GM18508 (cell line): Measurements from ENCODE around the gene RNF212.

Experiments used
- ATAC-seq: cut with Tn5 transposase; IDR thresholded peaks from one replicate; pipeline ENCODE4 v1.9.1; 2021; ENCODE audit warnings: moderate number of reproducible peaks; ENCODE audit not compliant: insufficient read depth, unreplicated experiment

The RNF212 gene

DNA sequence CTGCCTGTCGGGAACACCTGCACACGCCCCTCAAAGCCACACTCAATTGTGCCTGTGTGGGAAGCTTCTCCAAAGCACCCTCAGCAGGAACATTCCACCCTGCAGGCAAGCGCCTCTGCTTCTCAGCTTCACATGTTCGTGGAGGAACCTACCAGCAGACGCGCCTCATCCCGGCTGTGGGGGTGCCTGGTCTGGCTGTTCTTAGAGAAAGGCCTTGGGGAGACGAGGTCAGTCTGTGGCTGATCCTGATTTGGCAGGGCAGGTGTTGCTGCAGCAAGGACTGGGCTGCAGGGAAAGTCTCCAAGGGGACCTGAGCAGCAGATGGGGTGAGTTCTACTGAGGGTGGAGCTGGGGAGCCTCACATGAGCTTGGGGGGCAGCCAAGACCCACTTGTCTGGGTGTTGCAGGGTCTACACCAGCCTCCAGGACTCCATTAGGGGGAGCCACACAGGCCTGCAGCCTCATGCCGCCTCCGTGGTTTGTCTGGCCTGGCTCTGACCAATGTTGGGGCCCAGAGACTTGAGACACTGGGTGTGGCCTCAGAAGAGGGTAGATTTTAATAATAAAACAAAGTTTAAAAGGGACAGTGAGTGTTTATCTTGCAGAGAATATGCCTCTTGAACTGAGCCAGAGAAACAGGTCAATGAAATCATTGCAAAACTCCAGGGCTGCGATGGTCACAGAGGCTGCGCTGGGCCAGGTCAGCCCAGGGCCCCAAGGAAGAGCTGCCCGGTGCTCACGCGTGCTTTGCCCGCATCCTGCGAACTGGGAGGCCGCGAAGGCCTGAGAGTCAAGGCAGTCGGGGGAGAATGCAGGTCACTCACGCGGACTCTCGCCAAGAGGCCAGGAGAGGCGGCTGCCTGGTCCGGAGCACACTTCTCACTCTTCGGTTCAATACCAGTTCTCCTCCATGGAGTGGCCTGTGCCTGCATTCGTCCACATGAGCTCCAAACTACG lies 21.1 kb downstream of the RNF212 start:
- ATAC-seq, result no peak

DNA sequence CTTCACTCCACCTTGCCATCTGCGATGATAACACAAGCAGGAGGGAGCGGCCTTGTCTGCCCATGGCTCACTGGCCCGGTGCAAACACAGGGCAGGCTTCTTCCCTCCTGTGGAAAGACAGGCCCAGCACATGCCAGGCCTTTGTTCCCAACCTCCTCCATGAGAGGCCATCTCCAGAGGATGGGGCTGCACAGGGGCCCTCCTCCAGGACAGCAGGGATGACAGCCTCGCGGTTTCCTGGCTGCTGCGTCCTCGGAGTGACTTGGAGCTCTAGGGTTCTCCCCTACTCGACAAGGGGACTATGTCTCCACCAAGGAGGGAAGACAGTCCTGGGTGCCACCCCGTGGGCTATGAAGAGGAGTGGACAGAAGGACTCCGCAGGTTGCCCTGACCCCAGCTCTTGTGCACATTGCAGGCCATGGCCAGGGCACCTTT lies 21.8 kb downstream of the RNF212 start:
- ATAC-seq, result no peak

DNA sequence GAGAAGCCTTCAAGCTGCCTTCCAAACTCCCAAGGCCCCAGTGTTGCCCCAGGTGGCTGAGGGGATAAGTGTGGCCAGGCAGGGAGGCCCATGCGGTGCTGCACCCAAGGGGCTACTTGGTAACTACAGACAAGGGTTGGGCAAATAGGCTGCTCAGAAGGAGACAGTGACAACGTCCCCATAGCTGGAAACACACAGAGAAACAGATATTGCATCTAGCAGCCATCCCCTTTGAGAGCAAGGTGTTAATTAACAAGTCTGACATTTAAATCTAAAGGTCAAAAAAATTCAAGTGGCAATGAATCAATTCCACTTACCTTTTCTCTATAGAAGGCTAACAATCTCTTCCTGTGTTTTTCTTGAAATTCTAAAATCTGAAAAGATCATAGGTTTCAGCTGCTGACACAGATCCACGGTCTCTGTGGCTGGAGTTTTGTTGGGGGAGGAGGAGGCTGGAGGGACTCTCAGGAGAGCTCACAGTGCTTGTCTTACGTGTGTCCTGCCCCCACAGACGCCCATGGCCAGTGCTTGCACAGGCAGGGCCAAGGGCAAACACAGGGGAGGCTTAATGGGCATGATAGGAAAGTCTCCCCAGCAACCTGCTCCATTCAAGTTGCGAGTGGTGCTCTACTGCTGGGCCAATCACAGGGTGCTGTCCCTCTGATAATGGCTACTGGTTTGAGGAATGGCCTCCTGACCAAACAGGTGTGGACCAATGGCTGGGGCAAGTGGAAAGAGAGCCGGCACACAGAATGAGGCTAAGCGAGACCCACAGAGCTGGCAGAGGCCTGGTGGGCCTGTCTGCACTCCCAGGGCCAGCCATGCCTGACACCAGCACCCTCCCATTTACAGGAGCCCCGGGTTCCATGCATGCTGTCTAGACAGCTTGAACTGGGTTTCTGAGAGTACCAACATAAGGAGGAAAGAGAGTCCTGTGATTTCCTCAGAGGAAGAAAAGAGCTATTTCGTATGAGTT lies 22.6 kb downstream of the RNF212 start:
- no peak for ATAC-seq

DNA sequence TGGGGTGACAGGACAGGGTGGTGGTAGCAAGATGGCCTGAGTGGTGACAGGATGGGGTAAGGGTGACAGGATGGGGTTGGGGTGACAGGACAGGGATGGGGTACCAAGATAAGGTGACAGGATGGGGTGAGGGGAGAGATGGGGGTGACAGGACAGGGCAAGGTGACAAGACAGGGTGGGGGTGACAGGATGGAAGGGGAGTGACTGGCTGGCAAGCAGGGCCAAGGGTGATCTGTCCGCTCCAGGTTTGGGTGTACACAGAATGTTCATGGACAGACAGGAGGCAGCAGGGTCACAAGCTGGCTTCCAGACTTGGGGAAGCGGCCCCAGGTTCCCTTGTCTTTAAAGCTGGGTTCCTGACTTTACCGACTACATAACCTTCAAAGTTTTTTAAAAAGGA lies 23.3 kb downstream of the RNF212 start:
- no peak for ATAC-seq

DNA sequence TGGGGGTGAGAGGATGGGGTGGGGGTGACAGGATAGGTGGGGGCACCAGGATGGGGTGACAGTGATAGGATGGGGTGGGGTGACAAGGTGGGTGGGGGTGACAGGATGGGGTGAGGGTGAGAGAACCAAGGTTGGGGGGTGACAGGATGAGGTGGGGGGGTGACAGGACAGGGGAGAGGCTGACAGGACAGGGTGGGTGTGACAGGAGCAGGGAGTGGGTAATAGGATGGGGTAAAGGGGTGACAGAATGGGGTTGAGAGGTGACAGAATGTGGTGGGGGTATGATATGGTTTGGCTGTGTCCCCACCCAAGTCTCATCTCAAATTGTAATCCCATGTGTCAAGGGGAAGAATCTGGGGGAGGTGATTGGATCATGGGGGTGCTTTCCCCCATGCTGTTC lies 26.0 kb downstream of the RNF212 start:
- ATAC-seq, result no peak

DNA sequence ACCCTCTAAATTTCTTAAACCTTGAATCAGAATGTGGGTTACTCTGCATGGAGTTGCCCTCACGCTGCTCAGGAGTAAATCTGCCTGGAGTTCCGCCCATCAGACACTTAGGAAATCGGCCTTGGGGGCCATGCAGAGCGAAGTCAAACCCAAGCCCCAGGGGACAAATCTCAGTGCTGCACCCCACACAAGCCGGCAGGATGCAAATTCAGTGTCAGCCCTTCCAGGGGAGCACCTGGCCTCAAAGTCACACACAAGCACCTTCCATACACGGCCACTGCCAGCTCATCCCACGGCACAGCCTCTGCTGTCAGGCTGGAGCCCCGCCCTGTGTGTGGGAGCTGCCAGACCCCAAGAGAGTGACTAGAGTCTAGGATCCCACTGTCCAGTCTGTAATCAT lies 27.4 kb downstream of the RNF212 start:
- no peak for ATAC-seq

DNA sequence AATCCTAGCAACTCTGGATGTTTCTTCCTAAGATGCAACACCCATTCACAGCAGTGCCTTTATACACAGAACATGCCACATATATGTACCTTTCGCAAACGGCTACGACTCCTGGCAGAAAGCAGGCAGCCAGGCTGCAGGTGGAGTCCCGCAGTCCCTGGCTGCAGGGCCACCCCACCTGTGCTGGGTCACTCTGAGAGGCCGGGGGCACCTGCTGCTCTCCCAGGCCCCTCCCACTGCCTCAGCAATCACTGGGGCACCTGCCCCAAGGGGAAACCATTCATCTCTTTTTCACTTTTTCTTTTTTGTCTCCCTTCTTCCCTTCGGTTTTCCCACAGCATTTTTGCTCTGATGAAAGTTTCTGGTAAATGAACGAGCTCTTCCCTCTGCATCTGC lies 28.0 kb downstream of the RNF212 start:
- ATAC-seq, result no peak

DNA sequence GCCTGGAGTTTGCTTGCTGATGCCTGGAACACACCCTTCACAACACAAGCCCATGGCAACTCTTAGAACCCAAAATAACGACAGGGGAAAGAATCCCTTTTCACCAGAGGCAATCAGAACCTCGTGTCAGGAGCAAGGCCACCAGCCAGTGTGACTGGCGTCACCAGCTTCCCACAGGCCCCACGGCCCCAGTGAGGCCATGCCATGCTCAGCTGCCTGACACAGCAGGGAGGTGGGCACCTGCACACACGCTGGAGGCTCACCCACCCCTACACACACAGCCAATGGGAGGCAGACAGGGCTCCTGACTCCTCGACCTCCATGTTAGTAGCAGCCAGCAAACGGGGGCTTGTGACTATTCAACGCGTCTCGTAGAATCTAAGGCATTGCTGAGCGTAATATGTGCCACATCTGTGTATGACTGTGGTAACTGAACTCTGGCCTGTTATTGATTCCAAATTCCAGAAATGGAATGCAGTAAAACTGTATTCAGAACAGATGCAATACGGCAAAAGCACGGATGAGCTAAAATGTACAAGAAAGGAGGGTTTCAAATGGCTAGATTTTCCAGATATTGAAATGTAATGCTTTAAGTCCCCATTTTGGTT lies 28.5 kb downstream of the RNF212 start:
- no peak for ATAC-seq

DNA sequence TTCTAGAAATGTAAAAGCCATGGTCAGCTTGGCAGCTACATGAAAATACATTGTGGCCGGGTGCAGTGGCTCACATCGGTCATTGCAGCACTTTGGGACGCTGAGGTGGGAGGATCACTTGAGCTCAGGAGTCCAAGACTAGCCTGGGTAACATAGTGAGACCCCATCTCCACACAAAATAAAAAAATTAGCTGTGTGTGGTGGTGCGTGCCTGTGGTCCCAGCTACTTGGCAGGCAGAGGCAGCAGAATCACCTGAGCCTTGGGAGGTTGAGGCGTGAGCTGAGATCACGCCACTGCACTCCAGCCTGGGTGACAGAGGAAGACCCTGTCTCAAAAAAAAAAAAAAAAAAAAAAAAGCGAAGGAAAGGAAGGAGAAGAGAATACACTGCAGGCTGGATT lies 29.0 kb downstream of the RNF212 start:
- no peak for ATAC-seq

DNA sequence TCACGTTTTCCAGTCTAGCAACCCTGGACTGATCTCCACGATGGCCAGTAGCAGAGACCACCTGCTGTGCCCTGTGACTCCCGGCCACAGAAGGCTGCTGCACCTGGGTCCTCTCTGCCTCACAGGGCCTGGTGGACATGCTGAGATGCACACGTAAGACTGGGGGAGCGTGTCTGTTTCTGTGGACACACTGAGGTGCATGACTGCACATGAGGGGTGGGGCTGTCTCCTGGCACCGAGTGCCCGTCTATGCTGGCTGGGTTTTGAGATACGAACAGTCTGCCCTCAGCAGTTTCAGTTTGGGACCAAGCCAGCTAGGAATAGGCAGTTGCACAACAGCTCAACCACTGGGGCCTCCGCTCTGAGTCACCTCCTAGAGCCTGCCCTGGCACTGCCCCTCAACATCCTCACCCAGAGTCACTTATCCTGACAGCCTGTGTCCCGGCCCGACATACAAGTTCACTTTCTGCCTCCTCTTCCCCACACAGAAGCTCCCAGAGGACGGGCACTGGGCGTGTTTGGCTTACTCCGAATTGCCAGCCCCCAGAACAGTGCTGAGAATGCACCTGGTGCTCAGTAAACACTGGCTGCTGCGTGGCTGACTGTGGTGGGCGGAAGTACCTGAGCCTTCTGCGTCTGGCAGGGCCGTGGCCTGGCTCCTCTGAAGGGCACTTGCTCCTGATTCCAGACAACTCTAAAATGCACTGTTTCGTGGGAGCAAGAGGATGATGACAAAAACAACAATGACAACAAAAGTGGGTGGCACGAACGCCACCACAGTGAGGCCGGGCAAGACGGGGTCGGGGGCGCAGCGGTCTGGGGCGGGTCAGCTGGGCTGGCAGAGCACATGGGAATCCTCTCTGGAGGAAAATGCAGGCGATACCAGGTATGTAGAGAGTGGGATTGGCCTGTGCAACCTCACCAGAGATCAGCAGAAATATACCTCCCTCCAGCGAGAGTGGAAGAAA lies 30.9 kb downstream of the RNF212 start:
- ATAC-seq, result no peak

DNA sequence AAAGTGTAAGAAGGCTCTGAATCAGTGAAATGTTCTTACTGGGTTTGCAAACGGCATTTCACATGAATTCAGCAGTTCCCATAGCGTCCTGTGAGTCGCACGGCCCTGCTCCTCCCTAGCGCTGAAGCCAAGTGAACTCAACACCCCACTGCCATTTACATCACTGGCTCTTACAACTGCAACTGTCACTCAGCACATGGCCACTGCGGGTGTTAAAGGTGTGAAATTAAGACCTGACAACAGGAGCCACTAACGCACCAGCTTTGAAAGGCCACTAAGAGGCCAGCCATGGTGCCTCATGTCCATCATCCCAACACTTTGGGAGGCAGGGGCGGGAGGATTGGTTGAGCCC lies 31.7 kb downstream of the RNF212 start:
- ATAC-seq, result no peak

DNA sequence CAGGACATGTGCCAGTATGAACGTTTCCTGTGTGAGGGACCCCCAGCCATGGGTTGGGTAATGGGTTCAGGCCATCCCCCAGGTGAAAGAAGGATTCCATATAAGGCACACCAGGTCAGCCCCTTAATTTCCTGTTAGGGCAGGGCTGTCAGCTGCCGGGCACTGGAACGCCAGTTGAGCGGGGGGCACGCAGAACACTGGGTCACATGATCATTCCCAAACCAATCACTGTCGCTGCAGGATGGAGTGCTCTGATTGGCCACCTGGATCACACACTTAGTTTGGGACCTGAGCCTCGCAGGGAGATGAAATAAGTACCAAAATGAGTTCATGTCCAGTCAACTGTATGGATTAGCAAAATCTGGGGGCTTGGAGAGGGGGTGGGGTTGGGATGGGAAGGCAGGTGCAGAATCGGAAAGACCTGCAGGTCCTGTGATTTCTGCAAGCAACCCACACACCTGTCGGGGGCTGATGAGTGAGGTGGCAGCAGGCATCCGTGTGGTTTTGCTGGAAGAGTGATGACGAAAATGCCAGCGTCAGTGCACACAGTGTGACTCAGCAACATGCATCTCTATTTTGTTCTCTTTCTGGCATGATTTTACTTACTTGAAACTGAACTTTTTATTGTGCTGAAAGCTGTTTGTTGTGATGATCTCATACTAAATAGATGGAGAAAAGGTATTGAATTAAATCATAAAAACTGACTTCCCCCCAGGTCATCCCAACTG lies 32.2 kb downstream of the RNF212 start:
- no peak for ATAC-seq

DNA sequence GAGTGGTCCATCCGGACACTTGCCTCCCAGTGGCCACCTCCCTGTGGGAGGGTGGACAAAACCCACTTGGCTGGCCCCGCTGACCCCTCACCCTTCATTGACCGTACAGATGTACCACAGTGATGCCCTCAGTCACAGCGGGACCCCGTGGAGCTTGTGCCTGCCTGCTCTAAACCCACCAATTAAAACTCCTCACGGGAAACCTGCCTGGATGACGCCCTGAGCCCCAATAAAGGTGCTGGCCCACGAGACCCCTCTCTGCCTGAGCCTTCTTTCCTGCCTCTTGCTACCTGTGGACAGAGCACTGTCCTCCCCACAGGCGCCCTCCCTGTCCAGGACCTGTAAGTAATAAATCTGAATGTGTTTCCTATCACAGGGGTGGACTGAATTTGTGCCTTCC lies 32.9 kb downstream of the RNF212 start:
- ATAC-seq, result no peak

DNA sequence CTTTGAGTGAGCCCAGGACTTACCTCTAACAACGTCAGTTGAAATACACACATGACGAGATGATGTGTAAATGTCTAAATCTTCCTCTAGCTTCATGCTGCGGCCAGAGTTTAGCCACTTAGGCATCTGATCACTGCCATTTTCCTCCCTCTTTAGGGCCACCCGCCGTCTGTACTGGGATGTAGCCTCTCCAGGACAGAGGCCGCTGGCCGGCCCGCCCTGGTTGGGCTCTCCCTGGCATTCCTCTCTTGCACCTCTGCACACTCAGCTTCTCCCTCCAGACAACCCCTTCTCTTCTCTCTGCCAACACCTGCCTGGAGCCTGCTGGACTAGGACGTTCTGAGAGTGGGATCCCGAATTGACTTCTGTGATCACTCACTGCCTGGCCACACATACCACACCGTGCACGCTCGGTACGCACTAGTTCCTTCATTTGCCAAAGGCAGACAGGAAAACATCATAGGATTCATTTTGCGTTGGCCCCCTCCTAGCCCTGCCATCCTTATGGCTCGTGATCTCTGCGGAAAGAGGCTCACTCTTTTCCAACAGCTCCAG lies 33.6 kb downstream of the RNF212 start:
- no peak for ATAC-seq

DNA sequence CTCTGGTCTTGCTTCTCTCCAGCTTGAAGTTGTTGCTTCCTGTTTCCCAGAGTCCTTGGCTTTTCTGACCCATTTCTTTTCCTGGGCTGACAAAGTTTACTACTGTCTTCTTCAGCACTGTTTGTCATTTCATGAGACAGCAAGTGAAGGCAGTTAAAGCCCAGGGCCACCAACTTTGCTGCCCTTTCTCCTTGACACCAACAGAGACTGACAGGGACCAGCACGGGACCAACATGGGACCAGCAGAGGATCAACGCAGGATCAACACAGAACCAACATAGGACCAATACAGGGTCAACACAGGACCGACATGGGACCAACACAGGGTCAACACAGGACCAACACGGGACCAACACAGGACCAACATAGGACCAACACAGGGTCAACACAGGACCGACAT lies 34.9 kb downstream of the RNF212 start:
- ATAC-seq, result no peak

DNA sequence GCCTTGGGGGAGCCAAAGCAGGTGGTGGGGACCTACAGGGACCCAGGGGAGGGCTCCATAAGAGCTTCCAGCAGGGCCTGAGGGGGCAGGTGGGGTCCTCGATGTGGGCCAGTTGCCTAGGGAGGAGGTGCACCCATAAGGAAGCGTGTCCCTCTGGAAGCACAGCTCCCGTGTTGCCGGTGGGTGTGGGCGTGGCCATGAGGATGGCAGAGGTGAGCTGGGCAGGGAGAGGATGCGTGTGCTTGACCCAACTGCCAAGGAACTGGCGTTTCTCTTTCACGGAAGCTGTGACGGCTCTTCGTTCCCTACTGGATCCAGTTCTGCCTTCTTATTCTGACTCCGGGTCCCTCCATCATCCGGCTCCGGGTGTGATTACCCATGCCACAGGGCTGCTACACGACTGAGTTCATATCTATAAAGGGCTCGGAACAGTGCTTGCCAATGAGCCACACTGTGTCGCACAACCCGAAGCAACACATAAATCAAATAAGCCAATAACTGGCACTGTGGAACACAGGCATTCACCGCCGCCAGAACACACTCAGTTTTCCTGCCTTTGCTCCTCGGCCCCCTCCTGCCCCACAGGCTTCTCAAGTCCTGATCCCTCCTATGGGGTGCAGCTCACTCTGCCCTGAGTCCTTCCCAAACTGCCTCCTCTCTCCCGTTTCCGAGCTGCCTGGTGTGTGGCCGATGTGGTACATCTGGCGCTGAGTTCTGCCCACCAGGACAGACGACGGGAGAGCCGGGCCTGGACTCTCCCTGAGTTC lies 35.5 kb downstream of the RNF212 start:
- ATAC-seq, result no peak

DNA sequence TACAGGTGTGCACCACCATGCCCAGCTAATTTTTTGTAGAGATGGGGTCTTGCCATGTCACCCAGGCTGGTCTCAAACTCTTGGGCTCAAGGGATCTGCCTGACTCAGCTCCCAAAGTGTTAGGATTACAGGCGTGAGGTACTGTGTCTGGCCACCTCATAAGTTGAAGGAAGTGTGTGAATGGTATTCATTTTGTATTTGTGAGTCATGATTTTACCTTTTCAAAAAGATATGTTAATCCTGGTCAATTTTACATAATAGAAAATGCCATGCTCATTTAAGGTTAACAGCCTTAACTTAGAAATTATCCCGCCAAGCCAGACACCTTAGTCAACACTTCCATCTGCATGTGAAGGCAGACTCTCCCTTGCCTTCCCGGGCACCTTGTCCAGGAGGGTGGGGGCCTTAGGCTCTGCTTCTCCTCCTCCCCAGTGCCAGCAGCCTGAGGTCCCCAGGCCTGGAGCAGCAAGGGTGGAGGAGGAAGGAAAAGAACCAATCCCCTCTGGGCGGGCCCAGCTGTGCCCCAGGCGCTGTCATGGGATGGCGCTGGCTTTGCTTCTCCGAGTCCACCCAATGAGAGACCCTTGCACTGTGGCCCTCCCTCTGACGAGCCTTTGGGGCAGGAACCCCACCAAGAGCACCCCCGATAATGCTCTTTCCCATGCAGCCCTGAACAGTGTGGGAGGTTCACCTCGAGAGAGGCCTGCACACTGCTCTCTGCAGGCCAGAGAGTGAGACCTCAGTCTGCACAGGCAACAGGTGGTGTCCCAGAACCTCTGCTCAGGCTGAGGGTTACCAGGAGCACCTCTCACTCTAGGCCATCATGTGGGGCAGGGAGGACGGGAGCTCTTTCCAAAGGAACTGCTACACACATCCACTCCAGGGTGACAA lies 37.3 kb downstream of the RNF212 start:
- ATAC-seq, result no peak
